ENCODE data around the gene NEU1. TPM values are rescaled to one million over a fixed set of nuclear protein-coding genes. Genes with fewer than 3 reads are reported as not detected.
A peak's percentile ranks its signal among the peaks of the same experiment; 100 is the strongest.

NEU1 gene
- total RNA-seq, 2 experiments from 2014 or later, result 8.7 to 9.8 TPM

- H3K4me1 Mint-ChIP-seq (ENCODE audit: low read depth), result peaks cover 30% of the 10 kb centered on the region
- no peaks in the 10 kb centered on the region for H3K27me3 Mint-ChIP-seq
- CTCF ChIA-PET, result interaction anchor here (1.2 to 2.3 kb wide), 3 partner anchors 10 to 98 kb away, joined by 3 to 6 read pairs (median 4); partner anchors contain the start of gene NEU1
- peaks cover 60% of the 10 kb centered on the region for H3K36me3 Mint-ChIP-seq (ENCODE audit: low read depth)
- H3K9me3 Mint-ChIP-seq, result no peaks in the 10 kb centered on the region
- POLR2A ChIA-PET, result interaction anchor here (0.9 to 7.0 kb wide), 13 partner anchors 10 to 184 kb away, joined by 3 to 42 read pairs (median 6); partner anchors contain the start of genes ABHD16A, BAG6, EHMT2 and HSPA1A
- intact Hi-C loops (cut with micrococcal nuclease), result loop anchor here (10.0 kb wide), 1 partner anchor 171 kb away; the partner anchor contains the start of genes C6orf47, CSNK2B, GPANK1 and LY6G5B
- H3K4me3 Mint-ChIP-seq, result peak overlapping the region; percentile 92
- TF ChIP-seq CTCF (IDR thresholded peaks at IDR 0.05), result no peak
- no peak for ATAC-seq
- H3K27ac Mint-ChIP-seq, result peak overlapping the region; percentile 95
- no peak for DNase-seq
Observed at GRCh38 chr6:31836047-31836473, 26.6 kb downstream of the NEU1 start.

- no peaks in the 10 kb centered on the region for H3K27me3 Mint-ChIP-seq
- no peaks in the 10 kb centered on the region for H3K9me3 Mint-ChIP-seq
- ChIA-PET CTCF (interaction anchor here (1.3 kb wide), 1 partner anchor 97 kb away, joined by 4 read pairs; no protein-coding TSS in a partner anchor), POLR2A (interaction anchor here (0.6 to 7.0 kb wide), 17 partner anchors 8 to 293 kb away, joined by 3 to 42 read pairs (median 6); partner anchors contain the start of genes ABHD16A, BAG6, DDX39B and DXO)
- H3K27ac Mint-ChIP-seq, result peak overlapping the region; percentile 95
- peak; percentile 70 for ATAC-seq
- H3K4me3 Mint-ChIP-seq, result peak overlapping the region; percentile 92
- DNase-seq, result peak; percentile 84
- TF ChIP-seq CTCF (IDR thresholded peaks at IDR 0.05), result no peak
- H3K4me1 Mint-ChIP-seq (ENCODE audit: low read depth), result peaks cover 30% of the 10 kb centered on the region
- H3K36me3 Mint-ChIP-seq (ENCODE audit: low read depth), result peaks cover 57% of the 10 kb centered on the region
- intact Hi-C loops (cut with micrococcal nuclease), result loop anchor here (5.0 to 10.0 kb wide), 2 partner anchors 97 to 170 kb away; partner anchors contain the start of genes C6orf47, CLIC1, CSNK2B and GPANK1
Observed at GRCh38 chr6:31834367-31835250, 28.0 kb downstream of the NEU1 start.

- peak overlapping the region; percentile 84 for H3K4me3 Mint-ChIP-seq
- ChIA-PET POLR2A (interaction anchor here (0.8 to 2.5 kb wide), 9 partner anchors 8 to 173 kb away, joined by 3 to 8 read pairs (median 4); partner anchors contain the start of genes ABHD16A, CLIC1, CSNK2B and GPANK1), CTCF (interaction anchor here (0.8 to 2.0 kb wide), 12 partner anchors 9 to 178 kb away, joined by 3 to 14 read pairs (median 4); partner anchors contain the start of genes CLIC1, LSM2 and LY6G5C)
- H3K9me3 Mint-ChIP-seq, result no peaks in the 10 kb centered on the region
- H3K4me1 Mint-ChIP-seq (ENCODE audit: low read depth), result peaks cover 18% of the 10 kb centered on the region
- no peak for TF ChIP-seq CTCF (IDR thresholded peaks at IDR 0.05)
- DNase-seq (no peak), ATAC-seq (no peak)
- peak overlapping the region; percentile 81 for H3K27ac Mint-ChIP-seq
- H3K27me3 Mint-ChIP-seq, result no peaks in the 10 kb centered on the region
- intact Hi-C loops (cut with micrococcal nuclease), result loop anchor here (5.0 to 10.0 kb wide), 2 partner anchors 94 to 167 kb away; partner anchors contain the start of genes C6orf47, CLIC1, CSNK2B and GPANK1
- peaks cover 28% of the 10 kb centered on the region for H3K36me3 Mint-ChIP-seq (ENCODE audit: low read depth)
Observed at GRCh38 chr6:31831350-31832215, 31.0 kb downstream of the NEU1 start.

- no peak for TF ChIP-seq CTCF (IDR thresholded peaks at IDR 0.05)
- H3K36me3 Mint-ChIP-seq (ENCODE audit: low read depth), result peaks cover 21% of the 10 kb centered on the region
- POLR2A ChIA-PET, result interaction anchor here (0.5 to 2.5 kb wide), 11 partner anchors 9 to 288 kb away, joined by 3 to 8 read pairs (median 4); partner anchors contain the start of genes CLIC1, CSNK2B, GPANK1 and HSPA1A
Observed at GRCh38 chr6:31830886-31831335, 31.7 kb downstream of the NEU1 start.

More at GRCh38 chr6:31830886-31831335, 31.7 kb downstream of the NEU1 start:
- no peaks in the 10 kb centered on the region for H3K27me3 Mint-ChIP-seq
- DNase-seq (no peak), ATAC-seq (no peak)
- H3K4me3 Mint-ChIP-seq, result peak overlapping the region; percentile 84
- intact Hi-C loops (cut with micrococcal nuclease), result loop anchor here (5.0 to 10.0 kb wide), 2 partner anchors 94 to 166 kb away; partner anchors contain the start of genes C6orf47, CLIC1, CSNK2B and GPANK1
- CTCF ChIA-PET, result interaction anchor here (0.8 to 2.0 kb wide), 15 partner anchors 9 to 250 kb away, joined by 3 to 14 read pairs (median 4); partner anchors contain the start of genes CLIC1, LSM2, LY6G5C and VARS1
- no peaks in the 10 kb centered on the region for H3K9me3 Mint-ChIP-seq
- H3K27ac Mint-ChIP-seq, result peak overlapping the region; percentile 81
- H3K4me1 Mint-ChIP-seq (ENCODE audit: low read depth), result peaks cover 24% of the 10 kb centered on the region

Measured in activated CD8-positive, alpha-beta T cell treated with anti-CD3 and anti-CD28 coated beads for 36 hours (primary cell).